Trophoblast cell (in vitro differentiated cells and primary cell): Measurements from ENCODE around the gene ANO10.

ENCODE experiments used
- DNase-seq, 2 donors: peaks; one replicate each; pipeline ENCODE4 v3.0.0-alpha.2; 2016
- H2AFZ ChIP-seq: 2 replicates; pipeline ENCODE4 v1.6.1; 2013; ENCODE audit warnings: low read length, moderate library complexity, mild to moderate bottlenecking; ENCODE audit not compliant: insufficient read depth, poor library complexity
- H2AK5ac ChIP-seq: 2 replicates; pipeline ENCODE4 v1.6.1; 2013; ENCODE audit warnings: mild to moderate bottlenecking, low read length
- H2BK120ac ChIP-seq: 2 replicates; pipeline ENCODE4 v1.6.1; 2013; ENCODE audit warnings: low read length, mild to moderate bottlenecking, moderate library complexity; ENCODE audit not compliant: insufficient read depth, poor library complexity
- H2BK12ac ChIP-seq: 2 replicates; pipeline ENCODE4 v1.6.1; 2013; ENCODE audit warnings: mild to moderate bottlenecking, low read length, moderate library complexity
- H2BK5ac ChIP-seq: 2 replicates; pipeline ENCODE4 v1.6.1; 2013; ENCODE audit warnings: low read length, low read depth, moderate library complexity, mild to moderate bottlenecking; ENCODE audit not compliant: poor library complexity
- H3K14ac ChIP-seq: 2 replicates; pipeline ENCODE4 v1.6.1; 2013; ENCODE audit warnings: mild to moderate bottlenecking, low read length
- H3K18ac ChIP-seq: 2 replicates; pipeline ENCODE4 v1.6.1; 2013; ENCODE audit warnings: mild to moderate bottlenecking, low read length
- H3K23ac ChIP-seq: 2 replicates; pipeline ENCODE4 v1.6.1; 2013; ENCODE audit warnings: low read length
- H3K27ac ChIP-seq: 2 replicates; pipeline ENCODE4 v1.5.1; 2013; ENCODE audit warnings: low read depth, mild to moderate bottlenecking, inconsistent platforms, low read length, moderate library complexity
- H3K27me3 ChIP-seq: 2 replicates; pipeline ENCODE4 v1.6.1; 2013; ENCODE audit warnings: inconsistent platforms, mild to moderate bottlenecking, low read length, moderate library complexity; ENCODE audit not compliant: insufficient read depth
- H3K36me3 ChIP-seq, 2 experiments: 1 replicate in 1 of 2; 2 replicates in 1 of 2; pipeline ENCODE4 v1.6.1; 2013; ENCODE audit warnings: low read length in 2 of 2, mild to moderate bottlenecking in 2 of 2, moderate library complexity in 1 of 2; ENCODE audit not compliant: insufficient read depth in 2 of 2, control insufficient read depth in 1 of 2
- H3K4ac ChIP-seq: 2 replicates; pipeline ENCODE4 v1.6.1; 2013; ENCODE audit warnings: low read depth, mild to moderate bottlenecking, low read length, moderate library complexity
- H3K4me1 ChIP-seq, 2 experiments: 1 replicate in 1 of 2; 2 replicates in 1 of 2; pipeline ENCODE4 v1.6.1; 2013; ENCODE audit warnings: low read length in 2 of 2, mild to moderate bottlenecking in 2 of 2, moderate library complexity in 1 of 2; ENCODE audit not compliant: insufficient read depth in 2 of 2, control insufficient read depth in 1 of 2
- H3K4me2 ChIP-seq: 2 replicates; pipeline ENCODE4 v1.6.1; 2013; ENCODE audit warnings: inconsistent platforms, mild to moderate bottlenecking, low read length, moderate library complexity
- H3K4me3 ChIP-seq: 2 replicates; pipeline ENCODE4 v1.5.1; 2013; ENCODE audit warnings: mild to moderate bottlenecking, low read depth, low read length, inconsistent platforms
- H3K79me1 ChIP-seq: one replicate; pipeline ENCODE4 v1.6.1; 2013; ENCODE audit warnings: low read length
- H3K79me2 ChIP-seq: 2 replicates; pipeline ENCODE4 v1.6.1; 2013; ENCODE audit warnings: low read length, mild to moderate bottlenecking; ENCODE audit not compliant: control insufficient read depth, insufficient read depth, poor library complexity
- H3K9ac ChIP-seq: 2 replicates; pipeline ENCODE4 v1.6.1; 2013; ENCODE audit warnings: mild to moderate bottlenecking, low read length
- H3K9me3 ChIP-seq: 2 replicates; pipeline ENCODE4 v1.6.1; 2013; ENCODE audit warnings: low read depth, mild to moderate bottlenecking, control low read depth, inconsistent platforms, low read length; ENCODE audit not compliant: insufficient read depth
- H4K12ac ChIP-seq: 2 replicates; pipeline ENCODE4 v1.6.1; 2013; ENCODE audit warnings: low read depth, mild to moderate bottlenecking, low read length, moderate library complexity
- H4K8ac ChIP-seq: 2 replicates; pipeline ENCODE4 v1.6.1; 2013; ENCODE audit warnings: low read depth, mild to moderate bottlenecking, low read length, moderate library complexity
- H4K91ac ChIP-seq: one replicate; pipeline ENCODE4 v1.6.1; 2013; ENCODE audit warnings: low read depth, mild to moderate bottlenecking, low read length, moderate library complexity
- WGBS: extraction: QIAGEN DNeasy Blood & Tissue Kit; methylation state at CpG from one replicate; pipeline ENCODE4 v1.1.7; 2013; ENCODE audit warnings: missing lambda C conversion rate; ENCODE audit not compliant: insufficient read length, insufficient coverage; ENCODE audit errors: extremely low coverage; 5-methylcytosine and 5-hydroxymethylcytosine counted together

The ANO10 gene

DNA sequence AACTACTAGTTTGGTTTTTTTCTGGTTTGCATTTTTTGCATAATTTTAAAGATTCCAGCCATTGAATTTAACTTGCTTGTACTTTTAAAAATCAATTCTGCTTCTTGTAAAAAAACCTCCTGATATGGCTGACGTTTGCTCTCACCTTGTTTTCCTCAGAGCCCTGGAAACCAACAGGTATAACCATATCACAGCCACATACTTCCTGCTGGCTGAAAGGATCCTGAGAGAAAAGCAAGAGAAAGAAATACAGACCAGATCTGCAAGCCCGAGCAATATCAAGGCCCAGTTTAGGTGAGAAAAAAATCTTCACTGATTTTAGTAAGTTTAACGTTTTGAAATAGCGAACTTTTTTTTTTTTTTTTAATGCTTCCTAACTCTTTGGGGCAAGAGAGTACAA lies 278.6 kb downstream of the ANO10 start:
- no peak overlapping the region for H3K9ac ChIP-seq
- no peak overlapping the region for H2BK5ac ChIP-seq
- H4K12ac ChIP-seq = no peak overlapping the region
- peaks cover 17 to 28% of the 10 kb centered on the region in 2 experiments for H3K36me3 ChIP-seq
- H2BK12ac ChIP-seq = no peak overlapping the region
- H3K4me1 ChIP-seq = no peaks in the 10 kb centered on the region
- no peak overlapping the region for H3K4me2 ChIP-seq
- no peak overlapping the region for H3K4ac ChIP-seq
- no peak overlapping the region for H2BK120ac ChIP-seq
- H3K14ac ChIP-seq = no peak overlapping the region
- no peaks in the 10 kb centered on the region for H3K27me3 ChIP-seq
- H4K91ac ChIP-seq = no peak overlapping the region
- WGBS = no CpG with 5 or more reads among the region's 4 CpGs
- H3K79me2 ChIP-seq = no peaks in the 10 kb centered on the region
- H3K4me3 ChIP-seq = no peak overlapping the region
- no peak overlapping the region for H2AFZ ChIP-seq
- H3K27ac ChIP-seq = no peak overlapping the region
- no peaks in the 10 kb centered on the region for H3K9me3 ChIP-seq
- H3K79me1 ChIP-seq = no peaks in the 10 kb centered on the region
- H4K8ac ChIP-seq = no peak overlapping the region
- H3K23ac ChIP-seq = no peak overlapping the region
- DNase-seq = no peak
- H2AK5ac ChIP-seq = no peak overlapping the region
- no peak overlapping the region for H3K18ac ChIP-seq

DNA sequence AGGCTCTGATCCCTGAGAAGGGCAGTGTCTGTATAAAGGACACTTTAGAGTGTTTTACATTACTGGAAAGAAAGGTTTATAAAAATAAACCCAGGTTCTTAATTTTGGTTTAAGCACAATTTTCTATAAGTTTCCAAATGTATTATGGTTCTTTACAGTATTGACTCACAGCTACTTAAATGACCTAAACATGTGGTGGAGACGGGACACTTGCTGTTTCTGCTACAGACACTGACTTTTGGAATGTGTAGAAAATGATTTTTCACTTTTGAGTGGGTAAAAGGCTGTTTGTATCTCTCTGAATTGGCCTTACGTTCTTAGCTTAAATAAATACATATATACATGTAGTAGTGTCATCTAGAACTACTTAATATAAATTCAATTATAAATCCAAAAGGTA lies 280.0 kb downstream of the ANO10 start:
- no peak overlapping the region for H3K18ac ChIP-seq
- WGBS = no CpG with 5 or more reads among the region's 2 CpGs
- H2BK120ac ChIP-seq = no peak overlapping the region
- no peak overlapping the region for H4K12ac ChIP-seq
- H2AFZ ChIP-seq = no peak overlapping the region
- no peak overlapping the region for H3K9ac ChIP-seq
- no peak overlapping the region for H4K91ac ChIP-seq
- H3K4me1 ChIP-seq = no peaks in the 10 kb centered on the region
- H4K8ac ChIP-seq = no peak overlapping the region
- H3K14ac ChIP-seq = no peak overlapping the region
- H3K4me3 ChIP-seq = no peak overlapping the region
- H3K36me3 ChIP-seq = peaks cover 14 to 22% of the 10 kb centered on the region in 2 experiments
- H2BK12ac ChIP-seq = no peak overlapping the region
- no peaks in the 10 kb centered on the region for H3K27me3 ChIP-seq
- H3K79me2 ChIP-seq = no peaks in the 10 kb centered on the region
- no peaks in the 10 kb centered on the region for H3K79me1 ChIP-seq
- no peak overlapping the region for H3K4me2 ChIP-seq
- H3K27ac ChIP-seq = no peak overlapping the region
- H2BK5ac ChIP-seq = no peak overlapping the region
- peaks cover 3% of the 10 kb centered on the region for H3K9me3 ChIP-seq
- no peak overlapping the region for H3K23ac ChIP-seq
- no peak overlapping the region for H2AK5ac ChIP-seq
- H3K4ac ChIP-seq = no peak overlapping the region
- no peak for DNase-seq

DNA sequence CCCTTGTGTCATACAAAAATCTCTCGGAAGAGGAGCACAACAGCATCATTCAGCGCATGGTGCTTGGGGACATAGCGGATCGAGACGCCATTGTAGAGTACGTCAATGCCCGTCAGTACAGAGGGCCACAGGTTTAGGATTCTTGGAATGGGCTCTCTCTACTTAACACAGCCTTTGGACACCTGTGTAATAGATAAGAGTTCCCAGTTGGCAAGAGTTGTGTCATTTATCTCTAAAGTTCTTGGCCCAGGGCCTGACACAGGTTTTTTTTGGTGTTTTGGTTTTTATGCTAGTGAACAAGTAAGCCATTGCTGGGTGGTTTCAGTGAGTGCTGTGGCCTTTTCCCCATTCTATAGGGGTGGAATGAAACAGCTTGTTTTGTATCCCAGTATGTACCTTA lies 281.4 kb downstream of the ANO10 start:
- H4K12ac ChIP-seq = no peak overlapping the region
- WGBS = no CpG with 5 or more reads among the region's 7 CpGs
- peaks cover 14 to 22% of the 10 kb centered on the region in 2 experiments for H3K36me3 ChIP-seq
- H3K27ac ChIP-seq = no peak overlapping the region
- no peak overlapping the region for H2BK120ac ChIP-seq
- no peak overlapping the region for H2AFZ ChIP-seq
- H2BK12ac ChIP-seq = no peak overlapping the region
- H3K9me3 ChIP-seq = peaks cover 3% of the 10 kb centered on the region
- H3K4me2 ChIP-seq = no peak overlapping the region
- no peak overlapping the region for H4K91ac ChIP-seq
- H3K79me1 ChIP-seq = no peaks in the 10 kb centered on the region
- DNase-seq = no peak
- H3K4me1 ChIP-seq = no peaks in the 10 kb centered on the region
- H2BK5ac ChIP-seq = no peak overlapping the region
- H3K18ac ChIP-seq = no peak overlapping the region
- H3K9ac ChIP-seq = no peak overlapping the region
- no peaks in the 10 kb centered on the region for H3K27me3 ChIP-seq
- H3K4me3 ChIP-seq = no peak overlapping the region
- no peak overlapping the region for H3K23ac ChIP-seq
- H3K14ac ChIP-seq = no peak overlapping the region
- H3K4ac ChIP-seq = no peak overlapping the region
- H3K79me2 ChIP-seq = no peaks in the 10 kb centered on the region
- H4K8ac ChIP-seq = no peak overlapping the region
- H2AK5ac ChIP-seq = no peak overlapping the region

- Histone ChIP-seq H3K27ac (no peak overlapping the region), H3K4me3 (no peak overlapping the region), H2BK120ac (no peak overlapping the region), H3K9ac (no peak overlapping the region), H3K18ac (no peak overlapping the region), H3K23ac (no peak overlapping the region), H3K4ac (no peak overlapping the region), H3K4me1 (no peaks in the 10 kb centered on the region), H2AFZ (no peak overlapping the region), H2BK5ac (no peak overlapping the region), H3K4me2 (no peak overlapping the region), H4K8ac (no peak overlapping the region), H3K36me3 (peaks cover 16 to 25% of the 10 kb centered on the region in 2 experiments), H2BK12ac (no peak overlapping the region), H4K91ac (no peak overlapping the region), H3K14ac (no peak overlapping the region), H3K27me3 (no peaks in the 10 kb centered on the region), H3K79me2 (no peaks in the 10 kb centered on the region), H3K9me3 (peaks cover 3% of the 10 kb centered on the region), H4K12ac (no peak overlapping the region), H3K79me1 (no peaks in the 10 kb centered on the region), H2AK5ac (no peak overlapping the region)
- whole genome bisulfite sequencing = no CpG with 5 or more reads among the region's 2 CpGs
- no peak for DNase-seq
These were observed 283.5 kb downstream of the ANO10 start for GRCh38 chr3:43338295-43338694.
